Effector memory CD4-positive, alpha-beta T cell (primary cell): ENCODE measurements around the gene FBXO44.

ENCODE experiments used
- DNase-seq, 3 donors: peaks; one replicate each; pipeline ENCODE4 v3.0.0-alpha.2; 2020
- H3K27ac ChIP-seq: 2 replicates; pipeline ENCODE4 v1.7.0; 2013; ENCODE audit warnings: mild to moderate bottlenecking, low read length, moderate library complexity; ENCODE audit not compliant: insufficient read depth, poor library complexity, severe bottlenecking
- H3K27me3 ChIP-seq: replicated peaks from 2 replicates; pipeline ENCODE4 v1.7.0; 2013; ENCODE audit warnings: mild to moderate bottlenecking, low read length; ENCODE audit not compliant: insufficient read depth, control insufficient read depth, poor library complexity, severe bottlenecking
- H3K36me3 ChIP-seq: 2 replicates; pipeline ENCODE4 v1.7.0; 2013; ENCODE audit warnings: mild to moderate bottlenecking, low read length, moderate library complexity; ENCODE audit not compliant: control insufficient read depth, insufficient read depth
- H3K4me1 ChIP-seq: 2 replicates; pipeline ENCODE4 v1.7.0; 2013; ENCODE audit warnings: low read length, mild to moderate bottlenecking; ENCODE audit not compliant: control insufficient read depth, insufficient read depth, poor library complexity, severe bottlenecking
- H3K4me3 ChIP-seq: 2 replicates; pipeline ENCODE4 v1.7.0; 2013; ENCODE audit warnings: low read length, low read depth, mild to moderate bottlenecking; ENCODE audit not compliant: insufficient read depth, poor library complexity, severe bottlenecking
- H3K9me3 ChIP-seq: 2 replicates; pipeline ENCODE4 v1.7.0; 2013; ENCODE audit warnings: mild to moderate bottlenecking, low read length, moderate library complexity; ENCODE audit not compliant: control insufficient read depth

FBXO44 gene

GRCh38 chr1:11671544-11672286 lies 17.0 kb downstream of the FBXO44 start:
- Histone ChIP-seq H3K27me3 (no peaks in the 10 kb centered on the region), H3K4me1 (no peaks in the 10 kb centered on the region), H3K27ac (no peak overlapping the region), H3K9me3 (no peaks in the 10 kb centered on the region), H3K36me3 (peaks cover 38% of the 10 kb centered on the region), H3K4me3 (no peak overlapping the region)
- DNase-seq, result no peak

- no peaks in the 10 kb centered on the region for H3K4me1 ChIP-seq
- no peaks in the 10 kb centered on the region for H3K9me3 ChIP-seq
- H3K27me3 ChIP-seq, result no peaks in the 10 kb centered on the region
- peaks cover 42% of the 10 kb centered on the region for H3K36me3 ChIP-seq
- H3K27ac ChIP-seq, result no peak overlapping the region
- DNase-seq, result no peak
- no peak overlapping the region for H3K4me3 ChIP-seq
These were observed 18.6 kb downstream of the FBXO44 start for GRCh38 chr1:11673089-11673769.

DNA sequence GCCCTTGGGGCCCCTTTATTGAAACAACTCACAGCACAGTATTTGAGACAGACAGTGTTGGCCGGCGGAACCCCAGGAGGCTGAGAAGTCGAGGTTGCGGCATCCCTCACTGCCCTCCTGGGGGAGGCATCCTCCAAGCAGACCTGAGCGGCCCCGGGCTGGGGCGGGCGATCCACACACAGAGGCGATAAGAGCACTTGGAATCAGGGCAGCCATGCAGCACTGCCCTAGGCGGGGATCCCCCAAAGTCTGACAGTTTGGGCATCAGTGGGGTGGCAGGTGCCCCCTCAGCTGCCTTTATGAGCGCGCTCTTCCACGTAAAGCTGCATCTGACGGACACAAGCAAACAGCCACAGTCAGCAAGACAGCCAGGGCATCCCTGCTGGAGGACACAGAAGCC lies 19.8 kb downstream of the FBXO44 start:
- Histone ChIP-seq H3K9me3 (no peaks in the 10 kb centered on the region), H3K4me3 (no peak overlapping the region), H3K36me3 (peaks cover 42% of the 10 kb centered on the region), H3K27ac (no peak overlapping the region), H3K27me3 (no peaks in the 10 kb centered on the region), H3K4me1 (no peaks in the 10 kb centered on the region)
- DNase-seq, result no peak

- Histone ChIP-seq H3K9me3 (no peaks in the 10 kb centered on the region), H3K4me1 (peaks cover 2% of the 10 kb centered on the region), H3K36me3 (peaks cover 42% of the 10 kb centered on the region), H3K27ac (no peak overlapping the region), H3K27me3 (no peaks in the 10 kb centered on the region), H3K4me3 (no peak overlapping the region)
- no peak for DNase-seq
These were observed 20.6 kb downstream of the FBXO44 start for GRCh38 chr1:11675325-11675724.

- no peak for DNase-seq
- no peak overlapping the region for H3K27ac ChIP-seq
- H3K4me3 ChIP-seq, result no peak overlapping the region
- no peaks in the 10 kb centered on the region for H3K9me3 ChIP-seq
- H3K27me3 ChIP-seq, result no peaks in the 10 kb centered on the region
- H3K36me3 ChIP-seq, result peaks cover 39% of the 10 kb centered on the region
- peaks cover 4% of the 10 kb centered on the region for H3K4me1 ChIP-seq
These were observed 21.9 kb downstream of the FBXO44 start for GRCh38 chr1:11676386-11677103.

DNA sequence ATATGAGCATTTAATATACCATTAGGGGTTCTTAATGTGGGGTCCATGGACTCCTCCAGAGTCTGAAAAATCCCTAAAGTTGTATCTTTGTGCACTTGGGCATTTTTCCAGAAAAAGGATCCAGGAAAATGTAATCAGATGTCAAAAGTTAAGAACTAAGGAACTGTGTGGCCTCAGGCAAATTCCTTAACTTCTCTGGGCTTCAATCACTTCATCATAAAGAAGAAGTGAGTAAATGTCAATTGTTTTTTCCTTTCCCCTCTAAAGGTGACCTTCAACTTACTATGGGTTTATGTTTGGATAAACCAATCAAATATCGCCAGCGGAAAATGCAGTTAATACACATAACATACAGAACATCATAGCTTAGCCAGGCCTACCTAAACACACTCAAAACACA lies 23.8 kb downstream of the FBXO44 start:
- no peaks in the 10 kb centered on the region for H3K27me3 ChIP-seq
- DNase-seq, result no peak
- H3K9me3 ChIP-seq, result no peaks in the 10 kb centered on the region
- H3K27ac ChIP-seq, result no peak overlapping the region
- H3K4me1 ChIP-seq, result peaks cover 9% of the 10 kb centered on the region
- H3K36me3 ChIP-seq, result peaks cover 28% of the 10 kb centered on the region
- H3K4me3 ChIP-seq, result no peak overlapping the region

DNA sequence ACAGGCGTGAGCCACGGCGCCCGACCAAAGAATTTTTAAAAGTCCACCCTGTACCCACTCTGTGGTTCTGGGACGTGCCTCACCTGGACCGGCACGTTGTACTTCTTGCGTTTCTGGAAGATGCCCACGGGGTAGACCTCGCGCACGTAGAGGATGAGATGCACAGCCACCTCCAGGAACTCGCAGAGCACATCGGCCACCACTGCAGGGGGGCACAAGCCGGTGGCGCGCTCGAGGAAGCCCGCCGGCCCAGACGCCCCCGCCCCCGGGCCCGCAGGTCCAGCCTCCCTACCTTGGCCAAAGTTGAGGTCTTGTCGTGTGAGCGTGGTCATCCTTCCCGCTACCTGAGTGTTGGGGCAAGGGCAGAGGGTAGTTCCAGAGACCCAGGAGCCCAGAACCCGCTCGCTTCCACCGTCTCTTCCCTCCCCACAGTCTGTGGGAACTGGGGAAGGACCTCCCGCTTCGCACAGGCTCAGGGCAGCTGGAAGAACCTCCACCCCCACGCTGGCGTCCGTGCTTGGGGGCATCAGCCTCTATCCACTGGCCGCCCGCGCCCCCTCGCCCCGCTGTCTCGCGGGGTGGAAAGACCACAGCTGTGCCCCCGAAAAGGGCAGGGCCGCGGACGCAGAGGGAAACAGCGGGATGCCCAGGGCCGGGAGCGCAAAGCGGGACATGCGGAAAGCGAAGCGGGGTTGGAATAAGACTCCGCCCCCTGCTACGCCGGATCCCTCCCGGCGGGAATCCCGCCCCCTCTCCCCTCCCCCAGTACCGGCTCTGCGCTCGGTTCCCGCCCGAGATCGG lies 25.8 kb downstream of the FBXO44 start:
- H3K27me3 ChIP-seq, result no peaks in the 10 kb centered on the region
- no peak for DNase-seq
- H3K36me3 ChIP-seq, result peaks cover 13% of the 10 kb centered on the region
- H3K27ac ChIP-seq, result peak overlapping the region; percentile 70
- peaks cover 9% of the 10 kb centered on the region for H3K4me1 ChIP-seq
- H3K4me3 ChIP-seq, result peak overlapping the region; percentile 99
- no peaks in the 10 kb centered on the region for H3K9me3 ChIP-seq

GRCh38 chr1:11681071-11681771 lies 26.5 kb downstream of the FBXO44 start, which contains the start of gene MAD2L2:
Gene MAD2L2, minus strand, starts transcription at chr1:11681148. Its CDS starts 547 bp downstream, at chr1:11680601.
- peaks cover 7% of the 10 kb centered on the region for H3K36me3 ChIP-seq
- peak within 1 kb of the TSS; percentile 99 for H3K4me3 ChIP-seq
- peaks cover 9% of the 10 kb centered on the region for H3K4me1 ChIP-seq
- peak within 1 kb of the TSS; percentile 70 for H3K27ac ChIP-seq
- H3K9me3 ChIP-seq, result no peaks in the 10 kb centered on the region
- H3K27me3 ChIP-seq, result no peaks in the 10 kb centered on the region
- peak; percentile 84 to 85 (median 84) for DNase-seq

GRCh38 chr1:11682287-11682771 lies 27.7 kb downstream of the FBXO44 start:
- Histone ChIP-seq H3K27me3 (no peaks in the 10 kb centered on the region), H3K36me3 (no peaks in the 10 kb centered on the region), H3K4me3 (no peak overlapping the region), H3K4me1 (peaks cover 9% of the 10 kb centered on the region), H3K27ac (no peak overlapping the region), H3K9me3 (no peaks in the 10 kb centered on the region)
- no peak for DNase-seq
